ENCODE results near the gene PTGR1.
"Not testable (repeated sequence)": the region's sequence is repeated elsewhere in the genome, so short reads cannot be mapped to it uniquely, and the experiment has no call there.

PTGR1 gene

DNA sequence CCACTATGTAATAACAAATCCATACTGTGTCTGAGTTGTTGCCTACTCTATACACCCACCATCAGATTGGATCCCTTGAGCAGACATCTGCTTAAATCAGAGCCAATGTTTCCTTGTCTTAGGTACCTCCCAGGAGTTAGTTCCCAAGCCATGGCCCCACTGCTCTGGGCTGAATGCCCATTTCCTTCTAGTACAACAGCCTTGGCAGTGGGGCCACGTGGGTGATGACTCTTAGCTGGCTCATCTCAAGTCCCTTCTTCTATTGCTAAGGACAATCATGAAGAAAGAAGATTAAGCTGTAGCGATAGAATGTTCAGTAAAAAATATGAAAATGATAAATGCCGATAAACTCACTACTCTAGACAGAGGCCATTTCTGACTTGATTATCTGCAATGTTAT, 16.6 kb downstream of the PTGR1 start:
- Histone ChIP-seq H2BK5ac (ENCODE audit: low read depth, low read length, poor library complexity, severe bottlenecking) (no peak overlapping the region), H3K27me3 (ENCODE audit: control insufficient read depth in 1 of 2, insufficient read depth in 1 of 2, low read length in 2 of 2) (no peaks in the 10 kb centered on the region), H4K91ac (ENCODE audit: low read length) (no peak overlapping the region), H3K14ac (ENCODE audit: low read length in 2 of 2) (no peak overlapping the region), H2BK15ac (ENCODE audit: low read depth, poor library complexity, severe bottlenecking) (no peak overlapping the region), H3K4me1 (ENCODE audit: control insufficient read depth, insufficient read depth, low read depth, low read length) (no peaks in the 10 kb centered on the region), H3K4me2 (ENCODE audit: low read length, poor library complexity, severe bottlenecking) (no peak overlapping the region), H2BK120ac (ENCODE audit: low read depth, low read length) (no peak overlapping the region), H3K9ac (ENCODE audit: low read length) (no peak overlapping the region), H4K8ac (ENCODE audit: low read length) (no peak overlapping the region), H3K27ac (ENCODE audit: low read length, poor library complexity, severe bottlenecking) (no peak overlapping the region), H3K36me3 (ENCODE audit: control insufficient read depth in 1 of 2, insufficient read depth in 2 of 2, low read depth in 1 of 2, low read length in 2 of 2) (peaks cover 27 to 84% of the 10 kb centered on the region in 2 experiments), H3K18ac (ENCODE audit: low read depth in 1 of 2, low read length in 2 of 2) (no peak overlapping the region), H3K4me3 (ENCODE audit: insufficient read depth in 1 of 2, low read depth in 1 of 2, low read length in 2 of 2) (no peak overlapping the region), H3K23ac (ENCODE audit: low read length in 2 of 2) (no peak overlapping the region), H2BK12ac (ENCODE audit: low read length in 2 of 2) (no peak overlapping the region), H3K9me3 (ENCODE audit: control insufficient read depth, low read length) (no peaks in the 10 kb centered on the region), H2AK5ac (ENCODE audit: low read length, severe bottlenecking) (no peak overlapping the region), H3K79me1 (replicated peaks; ENCODE audit: low read length, poor library complexity, severe bottlenecking) (peaks cover 2% of the 10 kb centered on the region), H3K4ac (ENCODE audit: low read depth in 1 of 2, low read length in 2 of 2) (no peak overlapping the region), H2AFZ (ENCODE audit: low read depth, low read length) (no peak overlapping the region)
- DNase-seq, result no peak
- WGBS, result no CpG with 5 or more reads among the region's 3 CpGs

- no peak overlapping the region for H3K23ac ChIP-seq (ENCODE audit: low read length in 2 of 2)
Measured at GRCh38 chr9:111572950-111573604, 26.4 kb downstream of the PTGR1 start.

GRCh38 chr9:111568127-111568526, 31.3 kb downstream of the PTGR1 start:
- H3K4me2 ChIP-seq (ENCODE audit: low read length, poor library complexity, severe bottlenecking); H2BK5ac ChIP-seq (ENCODE audit: low read depth, low read length, poor library complexity, severe bottlenecking): not testable (repeated sequence)

More at GRCh38 chr9:111572950-111573604, 26.4 kb downstream of the PTGR1 start:
- H3K14ac ChIP-seq (ENCODE audit: low read length in 2 of 2), result no peak overlapping the region
- no peaks in the 10 kb centered on the region for H3K79me1 ChIP-seq (replicated peaks; ENCODE audit: low read length, poor library complexity, severe bottlenecking)
- no peaks in the 10 kb centered on the region for H3K27me3 ChIP-seq (ENCODE audit: control insufficient read depth in 1 of 2, insufficient read depth in 1 of 2, low read length in 2 of 2)
- H3K9ac ChIP-seq (ENCODE audit: low read length), result peak overlapping the region; percentile 48
- H3K36me3 ChIP-seq (ENCODE audit: control insufficient read depth in 1 of 2, insufficient read depth in 2 of 2, low read depth in 1 of 2, low read length in 2 of 2), result peaks cover 51 to 91% of the 10 kb centered on the region in 2 experiments
- no peak overlapping the region for H2BK120ac ChIP-seq (ENCODE audit: low read depth, low read length)
- no peak overlapping the region for H3K4ac ChIP-seq (ENCODE audit: low read depth in 1 of 2, low read length in 2 of 2)
- 97% methylated on average over 4 of the region's 4 CpGs for WGBS
- no peak overlapping the region for H3K4me3 ChIP-seq (ENCODE audit: insufficient read depth in 1 of 2, low read depth in 1 of 2, low read length in 2 of 2)
- no peak overlapping the region for H2AK5ac ChIP-seq (ENCODE audit: low read length, severe bottlenecking)
- H3K4me2 ChIP-seq (ENCODE audit: low read length, poor library complexity, severe bottlenecking), result no peak overlapping the region
- peak overlapping the region; percentile 38 for H3K27ac ChIP-seq (ENCODE audit: low read length, poor library complexity, severe bottlenecking)
- no peak overlapping the region for H2BK15ac ChIP-seq (ENCODE audit: low read depth, poor library complexity, severe bottlenecking)
- no peak overlapping the region for H4K8ac ChIP-seq (ENCODE audit: low read length)
- H2AFZ ChIP-seq (ENCODE audit: low read depth, low read length), result no peak overlapping the region
- peaks cover 2% of the 10 kb centered on the region for H3K4me1 ChIP-seq (ENCODE audit: control insufficient read depth, insufficient read depth, low read depth, low read length)
- H3K9me3 ChIP-seq (ENCODE audit: control insufficient read depth, low read length), result peaks cover 34% of the 10 kb centered on the region
- DNase-seq, result peak; percentile 35
- H3K18ac ChIP-seq (ENCODE audit: low read depth in 1 of 2, low read length in 2 of 2), result no peak overlapping the region
- no peak overlapping the region for H4K91ac ChIP-seq (ENCODE audit: low read length)
- no peak overlapping the region for H2BK5ac ChIP-seq (ENCODE audit: low read depth, low read length, poor library complexity, severe bottlenecking)
- H2BK12ac ChIP-seq (ENCODE audit: low read length in 2 of 2), result no peak overlapping the region

DNA sequence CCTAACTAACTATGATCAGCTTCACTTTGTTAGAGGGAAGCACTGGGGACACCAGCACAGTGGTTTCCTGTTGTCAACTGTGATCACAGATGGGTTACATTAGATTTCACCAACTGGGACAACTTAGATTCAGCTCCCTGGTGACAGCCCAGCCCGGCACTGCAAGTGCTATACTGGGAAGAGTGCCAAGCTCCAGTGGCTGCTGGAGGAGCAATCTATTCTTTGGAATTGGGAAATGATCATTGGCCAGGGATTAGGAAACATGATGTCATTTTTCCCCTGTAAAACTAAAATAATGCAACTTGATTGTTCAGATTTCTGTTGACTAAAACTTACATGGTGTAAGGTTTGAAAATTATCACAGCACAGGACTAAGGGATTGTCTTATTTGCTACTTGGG, 33.2 kb downstream of the PTGR1 start:
- H2BK12ac ChIP-seq (ENCODE audit: low read length in 2 of 2), result no peak overlapping the region
- no peak overlapping the region for H3K9ac ChIP-seq (ENCODE audit: low read length)
- no peak overlapping the region for H2BK15ac ChIP-seq (ENCODE audit: low read depth, poor library complexity, severe bottlenecking)
- H3K27ac ChIP-seq (ENCODE audit: low read length, poor library complexity, severe bottlenecking), result no peak overlapping the region
- 100% methylated on average over 1 of the region's 1 CpG for WGBS
- H3K18ac ChIP-seq (ENCODE audit: low read depth in 1 of 2, low read length in 2 of 2), result no peak overlapping the region
- no peak overlapping the region for H3K4ac ChIP-seq (ENCODE audit: low read depth in 1 of 2, low read length in 2 of 2)
- H3K23ac ChIP-seq (ENCODE audit: low read length in 2 of 2), result no peak overlapping the region
- H2BK5ac ChIP-seq (ENCODE audit: low read depth, low read length, poor library complexity, severe bottlenecking), result no peak overlapping the region
- H3K4me3 ChIP-seq (ENCODE audit: insufficient read depth in 1 of 2, low read depth in 1 of 2, low read length in 2 of 2), result no peak overlapping the region
- no peaks in the 10 kb centered on the region for H3K4me1 ChIP-seq (ENCODE audit: control insufficient read depth, insufficient read depth, low read depth, low read length)
- H2AK5ac ChIP-seq (ENCODE audit: low read length, severe bottlenecking), result no peak overlapping the region
- no peak overlapping the region for H4K8ac ChIP-seq (ENCODE audit: low read length)
- peaks cover 73% of the 10 kb centered on the region for H3K9me3 ChIP-seq (ENCODE audit: control insufficient read depth, low read length)
- peaks cover 58 to 89% of the 10 kb centered on the region in 2 experiments for H3K36me3 ChIP-seq (ENCODE audit: control insufficient read depth in 1 of 2, insufficient read depth in 2 of 2, low read depth in 1 of 2, low read length in 2 of 2)
- H4K91ac ChIP-seq (ENCODE audit: low read length), result no peak overlapping the region
- H2AFZ ChIP-seq (ENCODE audit: low read depth, low read length), result no peak overlapping the region
- H3K14ac ChIP-seq (ENCODE audit: low read length in 2 of 2), result no peak overlapping the region
- H3K27me3 ChIP-seq (ENCODE audit: control insufficient read depth in 1 of 2, insufficient read depth in 1 of 2, low read length in 2 of 2), result no peaks in the 10 kb centered on the region
- H2BK120ac ChIP-seq (ENCODE audit: low read depth, low read length), result no peak overlapping the region
- H3K79me1 ChIP-seq (replicated peaks; ENCODE audit: low read length, poor library complexity, severe bottlenecking), result no peaks in the 10 kb centered on the region
- DNase-seq, result no peak
- no peak overlapping the region for H3K4me2 ChIP-seq (ENCODE audit: low read length, poor library complexity, severe bottlenecking)

More at GRCh38 chr9:111568127-111568526, 31.3 kb downstream of the PTGR1 start:
- H3K27me3 ChIP-seq (ENCODE audit: control insufficient read depth in 1 of 2, insufficient read depth in 1 of 2, low read length in 2 of 2); DNase-seq; H4K91ac ChIP-seq (ENCODE audit: low read length); H3K18ac ChIP-seq (ENCODE audit: low read depth in 1 of 2, low read length in 2 of 2); H2BK12ac ChIP-seq (ENCODE audit: low read length in 2 of 2); H2AK5ac ChIP-seq (ENCODE audit: low read length, severe bottlenecking); H3K4ac ChIP-seq (ENCODE audit: low read depth in 1 of 2, low read length in 2 of 2); H3K9ac ChIP-seq (ENCODE audit: low read length); H3K23ac ChIP-seq (ENCODE audit: low read length in 2 of 2); H3K79me1 ChIP-seq (replicated peaks; ENCODE audit: low read length, poor library complexity, severe bottlenecking); H4K8ac ChIP-seq (ENCODE audit: low read length); H3K27ac ChIP-seq (ENCODE audit: low read length, poor library complexity, severe bottlenecking); H3K4me3 ChIP-seq (ENCODE audit: insufficient read depth in 1 of 2, low read depth in 1 of 2, low read length in 2 of 2); H3K4me1 ChIP-seq (ENCODE audit: control insufficient read depth, insufficient read depth, low read depth, low read length); H2BK15ac ChIP-seq (ENCODE audit: low read depth, poor library complexity, severe bottlenecking); H2AFZ ChIP-seq (ENCODE audit: low read depth, low read length); H3K14ac ChIP-seq (ENCODE audit: low read length in 2 of 2); H2BK120ac ChIP-seq (ENCODE audit: low read depth, low read length): not testable (repeated sequence)
- WGBS, result 100% methylated on average over 4 of the region's 4 CpGs
- Histone ChIP-seq H3K9me3 (ENCODE audit: control insufficient read depth, low read length) (peaks cover 68% of the 10 kb centered on the region), H3K36me3 (ENCODE audit: control insufficient read depth in 1 of 2, insufficient read depth in 2 of 2, low read depth in 1 of 2, low read length in 2 of 2) (peaks cover 67 to 91% of the 10 kb centered on the region in 2 experiments)

All from mesenchymal stem cell (in vitro differentiated cells and primary cell).